SH-SY5Y (cell line): ENCODE results near the gene TOM1.

Experiments
- GATA2 ChIP-seq: IDR thresholded peaks from 2 replicates; pipeline ENCODE4 v1.6.1; 2011; ENCODE audit warnings: mild to moderate bottlenecking, low read depth, low read length
- GATA3 ChIP-seq: IDR thresholded peaks from 2 replicates; pipeline ENCODE4 v1.6.1; 2011; ENCODE audit warnings: low read depth, mild to moderate bottlenecking, low read length, moderate library complexity

DNA sequence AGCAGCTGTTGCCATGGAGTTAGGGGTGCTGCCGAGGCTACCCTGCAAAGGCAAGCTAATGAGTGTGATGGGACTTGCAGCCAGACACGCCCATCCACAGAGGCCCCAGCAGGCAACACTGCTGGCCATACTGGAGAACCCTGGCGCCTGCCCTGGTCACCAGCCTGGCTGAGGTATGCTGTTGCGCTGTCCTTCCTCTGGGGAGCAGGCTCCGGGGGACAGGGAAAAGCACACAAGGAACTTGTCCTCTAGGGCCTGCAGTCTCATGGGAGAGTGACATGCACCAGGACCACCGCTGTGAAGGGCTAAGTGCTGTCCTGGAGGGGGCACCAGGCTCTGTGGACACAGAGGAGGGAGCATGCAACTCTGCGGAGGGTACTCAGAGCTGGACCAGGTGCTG, 35.8 kb downstream of the TOM1 start:
- no peak for TF ChIP-seq GATA2
- no peak for TF ChIP-seq GATA3
